ENCODE results near the gene MARK4.

MARK4 gene

GRCh38 chr19:45278087-45278486, 27.0 kb downstream of the MARK4 start (continued):
- TF ChIP-seq TSHZ2 (CRISPR knock-in tag; IDR thresholded peaks at IDR 0.05): no peak
- no peak for TF ChIP-seq ZC3H10 (CRISPR knock-in tag; IDR thresholded peaks at IDR 0.05)
- no peak for TF ChIP-seq ZNF565 (CRISPR knock-in tag; conservative IDR thresholded peaks at IDR 0.05; ENCODE audit: low read depth)

- ATAC-seq: no peak
- no peak for TF ChIP-seq GLIS3 (CRISPR knock-in tag; IDR thresholded peaks at IDR 0.05)
- no peak for TF ChIP-seq PATZ1 (CRISPR knock-in tag; IDR thresholded peaks at IDR 0.05; ENCODE audit: borderline replicate concordance)
- no peak for TF ChIP-seq ISL1 (CRISPR knock-in tag; IDR thresholded peaks at IDR 0.05)
- TF ChIP-seq ESRRG (CRISPR knock-in tag; IDR thresholded peaks at IDR 0.05): no peak
Measured at GRCh38 chr19:45279587-45280192, 28.6 kb downstream of the MARK4 start.

- ATAC-seq: no peak
- no peak for TF ChIP-seq CREB5 (CRISPR knock-in tag; IDR thresholded peaks at IDR 0.05; ENCODE audit: low read depth)
- TF ChIP-seq PATZ1 (CRISPR knock-in tag; IDR thresholded peaks at IDR 0.05; ENCODE audit: borderline replicate concordance): no peak
- TF ChIP-seq OSR1 (CRISPR knock-in tag; IDR thresholded peaks at IDR 0.05): no peak
- TF ChIP-seq POU6F1 (CRISPR knock-in tag; IDR thresholded peaks at IDR 0.05; ENCODE audit: borderline replicate concordance, low read depth): no peak
- TF ChIP-seq TCF4 (CRISPR knock-in tag; IDR thresholded peaks at IDR 0.05; ENCODE audit: borderline replicate concordance): no peak
- no peak for TF ChIP-seq GLIS3 (CRISPR knock-in tag; IDR thresholded peaks at IDR 0.05)
Measured at GRCh38 chr19:45280471-45280961, 29.4 kb downstream of the MARK4 start.

GRCh38 chr19:45283443-45284033, 32.5 kb downstream of the MARK4 start:
- ATAC-seq: no peak
- peak; percentile 77 for TF ChIP-seq ZNF8 (CRISPR knock-in tag; IDR thresholded peaks at IDR 0.05)
- TF ChIP-seq OSR1 (CRISPR knock-in tag; IDR thresholded peaks at IDR 0.05): no peak

GRCh38 chr19:45290381-45290931, 39.4 kb downstream of the MARK4 start:
- ATAC-seq: no peak
- no peak for TF ChIP-seq ZNF70 (CRISPR knock-in tag; IDR thresholded peaks at IDR 0.05)
- TF ChIP-seq TOX (CRISPR knock-in tag; IDR thresholded peaks at IDR 0.05; ENCODE audit: borderline replicate concordance): no peak
- no peak for TF ChIP-seq ZC3H10 (CRISPR knock-in tag; IDR thresholded peaks at IDR 0.05)
- TF ChIP-seq ZNF8 (CRISPR knock-in tag; IDR thresholded peaks at IDR 0.05): no peak
- no peak for TF ChIP-seq ISL1 (CRISPR knock-in tag; IDR thresholded peaks at IDR 0.05)
- no peak for TF ChIP-seq ARNTL (CRISPR knock-in tag; IDR thresholded peaks at IDR 0.05; ENCODE audit: borderline replicate concordance, low read depth)
- TF ChIP-seq OSR1 (CRISPR knock-in tag; IDR thresholded peaks at IDR 0.05): no peak
- no peak for TF ChIP-seq GLIS3 (CRISPR knock-in tag; IDR thresholded peaks at IDR 0.05)
- no peak for TF ChIP-seq ZFP30 (CRISPR knock-in tag; IDR thresholded peaks at IDR 0.05)
- no peak for TF ChIP-seq ESRRG (CRISPR knock-in tag; IDR thresholded peaks at IDR 0.05)
- TF ChIP-seq POU6F1 (CRISPR knock-in tag; IDR thresholded peaks at IDR 0.05; ENCODE audit: borderline replicate concordance, low read depth): no peak
- TF ChIP-seq CSRNP3 (CRISPR knock-in tag; IDR thresholded peaks at IDR 0.05): no peak
